Jurkat, Clone E6-1 (cell line): ENCODE results near the gene STPG3.

Experiments used
- DNase-seq: peaks from one replicate; pipeline ENCODE4 v3.0.0-alpha.2; 2011; ENCODE audit warnings: low read depth, low spot score
- H3K4me3 ChIP-seq: 2 replicates; pipeline ENCODE4 v1.5.1; 2011; ENCODE audit warnings: mild to moderate bottlenecking, low read length, control low read depth, moderate library complexity

Gene STPG3

DNA sequence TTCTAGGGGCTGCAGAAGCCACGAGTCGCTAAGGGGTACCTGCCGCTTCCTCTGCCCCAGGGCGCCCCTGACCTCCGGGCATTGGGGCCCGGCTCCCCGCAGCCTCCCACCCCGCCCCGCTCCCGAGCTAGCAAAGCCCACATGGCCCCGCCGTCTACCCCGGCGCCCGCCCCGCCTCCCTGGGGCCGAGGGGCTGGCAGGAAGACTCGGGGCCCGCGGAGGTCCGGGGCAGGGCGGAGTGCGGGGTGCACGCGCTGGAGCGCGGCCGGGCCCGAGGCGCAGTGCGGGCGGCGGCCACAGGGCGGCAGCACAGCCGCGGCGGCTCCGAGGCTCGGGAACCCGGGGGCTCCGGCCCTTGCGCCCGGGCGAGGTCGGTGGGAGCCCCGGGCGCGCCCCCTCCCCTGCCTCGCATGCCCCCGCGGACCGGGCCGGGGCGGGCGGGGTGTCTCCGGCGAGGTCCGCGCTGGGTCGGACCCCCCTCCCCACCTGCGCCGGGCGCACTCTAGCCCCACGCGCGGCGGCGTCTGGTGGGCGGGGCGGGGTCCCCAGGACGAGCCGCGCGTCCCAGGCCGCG is 44.2 kb downstream of the STPG3 start:
- no peak overlapping the region for H3K4me3 ChIP-seq
- no peak for DNase-seq

DNA sequence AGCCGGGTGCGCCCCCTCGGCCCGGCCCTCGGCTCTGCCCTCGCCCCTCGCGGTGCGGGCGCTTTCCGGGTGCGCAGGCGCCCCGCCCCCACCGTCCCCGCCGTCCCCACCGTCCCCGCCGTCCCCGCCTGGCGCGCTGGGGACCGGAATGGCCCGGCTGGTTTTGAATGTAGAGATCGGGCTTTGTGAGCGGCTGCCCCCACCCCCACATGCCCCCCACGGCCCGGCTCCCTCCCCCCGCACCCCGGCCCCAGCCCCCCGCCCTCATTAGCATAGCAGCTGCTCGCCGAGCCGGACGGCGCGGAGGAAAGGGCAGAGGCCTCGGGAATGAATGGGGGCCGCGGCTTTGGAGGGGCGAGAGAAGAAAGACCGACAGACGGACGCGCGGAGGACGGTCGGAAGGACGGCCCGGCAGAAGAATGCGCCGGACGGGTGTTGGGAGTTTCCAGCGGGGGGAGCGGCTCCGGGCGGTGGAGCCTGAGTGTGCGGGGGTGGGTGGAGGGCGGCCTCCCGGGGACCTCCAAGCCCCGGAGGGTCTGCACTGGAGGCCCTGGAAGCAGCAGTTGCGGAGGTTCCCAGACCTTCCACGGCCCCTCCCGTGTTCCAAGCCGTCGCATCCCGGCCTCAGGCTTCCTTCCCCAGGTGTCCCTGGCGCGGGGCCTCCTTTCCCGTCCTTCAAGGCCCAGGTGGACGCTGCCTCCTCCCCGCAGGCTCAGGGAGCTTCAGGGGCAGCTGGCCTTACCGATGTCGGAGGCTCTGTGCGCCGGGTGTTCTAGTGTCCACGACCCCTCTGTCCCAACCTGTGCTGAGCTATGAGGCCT is 45.0 kb downstream of the STPG3 start:
- H3K4me3 ChIP-seq: no peak overlapping the region

DNA sequence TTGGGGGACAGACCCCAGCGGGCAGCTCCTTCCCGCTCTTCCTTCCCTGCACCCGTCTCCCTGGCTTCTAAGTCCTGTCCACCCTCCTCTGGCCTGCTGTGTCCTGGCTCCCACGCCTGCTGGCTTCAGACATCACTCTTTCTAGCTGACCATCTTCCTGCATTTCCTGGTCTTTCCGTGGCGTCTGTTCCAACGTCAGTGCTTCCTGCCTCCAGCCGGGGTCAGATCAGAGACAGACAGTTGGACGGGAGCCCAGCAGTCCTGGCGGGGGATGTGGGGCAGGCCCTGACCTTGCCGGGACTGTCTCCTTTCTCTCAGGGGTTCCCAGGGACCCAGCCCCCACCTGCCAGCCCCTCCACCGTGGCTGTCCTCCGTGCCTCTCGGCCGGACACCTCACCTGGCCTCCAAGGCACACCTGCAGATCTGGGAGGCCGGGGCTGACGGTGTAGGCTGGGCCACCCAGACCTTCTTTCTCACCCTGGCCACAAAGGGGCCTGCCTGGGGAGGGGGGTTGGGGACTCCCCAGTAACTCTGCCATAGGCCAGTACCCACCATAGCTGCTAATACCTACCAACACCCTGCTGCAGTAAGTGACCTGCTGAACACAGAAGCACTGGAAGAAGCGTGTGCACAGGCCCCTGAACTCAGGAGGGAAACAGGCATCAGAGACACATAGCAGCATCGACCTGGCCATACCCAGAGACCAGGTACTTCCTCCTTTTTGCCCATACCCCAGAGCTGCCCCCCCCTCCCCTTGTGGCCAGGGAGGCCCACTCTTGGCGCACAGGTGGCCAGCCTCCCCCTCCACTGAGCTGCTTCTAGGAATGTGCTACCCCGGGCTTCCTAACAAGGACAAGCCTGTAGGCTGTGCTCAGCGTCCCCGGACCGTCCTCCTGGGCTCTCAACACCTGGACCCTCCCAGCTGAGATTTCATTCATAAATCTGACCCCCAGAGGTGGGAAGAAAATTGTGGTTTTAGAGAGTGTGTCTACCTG is 45.9 kb downstream of the STPG3 start:
- H3K4me3 ChIP-seq: no peak overlapping the region
- no peak for DNase-seq

More for the DNA sequence above, 45.0 kb downstream of the STPG3 start:
- DNase-seq: no peak

DNA sequence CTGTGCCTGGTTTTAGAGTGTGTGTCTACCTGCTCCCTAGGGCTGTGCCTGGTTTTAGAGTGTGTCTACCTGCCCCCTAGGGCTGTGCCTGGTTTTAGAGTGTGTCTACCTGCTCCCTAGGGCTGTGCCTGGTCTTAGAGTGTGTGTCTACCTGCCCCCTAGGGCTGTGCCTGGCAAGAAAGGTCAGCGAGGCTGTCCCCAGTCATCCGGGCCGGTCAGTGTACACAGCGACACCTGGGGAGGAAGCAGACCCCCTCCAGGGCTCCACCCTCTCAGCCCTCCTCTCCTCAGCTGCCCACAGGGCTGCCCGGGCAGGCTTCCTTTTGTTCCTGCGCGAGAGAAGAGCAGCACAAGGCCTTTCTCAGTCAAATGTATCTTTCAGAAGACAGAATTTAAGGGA is 46.9 kb downstream of the STPG3 start:
- no peak overlapping the region for H3K4me3 ChIP-seq
- no peak for DNase-seq

DNA sequence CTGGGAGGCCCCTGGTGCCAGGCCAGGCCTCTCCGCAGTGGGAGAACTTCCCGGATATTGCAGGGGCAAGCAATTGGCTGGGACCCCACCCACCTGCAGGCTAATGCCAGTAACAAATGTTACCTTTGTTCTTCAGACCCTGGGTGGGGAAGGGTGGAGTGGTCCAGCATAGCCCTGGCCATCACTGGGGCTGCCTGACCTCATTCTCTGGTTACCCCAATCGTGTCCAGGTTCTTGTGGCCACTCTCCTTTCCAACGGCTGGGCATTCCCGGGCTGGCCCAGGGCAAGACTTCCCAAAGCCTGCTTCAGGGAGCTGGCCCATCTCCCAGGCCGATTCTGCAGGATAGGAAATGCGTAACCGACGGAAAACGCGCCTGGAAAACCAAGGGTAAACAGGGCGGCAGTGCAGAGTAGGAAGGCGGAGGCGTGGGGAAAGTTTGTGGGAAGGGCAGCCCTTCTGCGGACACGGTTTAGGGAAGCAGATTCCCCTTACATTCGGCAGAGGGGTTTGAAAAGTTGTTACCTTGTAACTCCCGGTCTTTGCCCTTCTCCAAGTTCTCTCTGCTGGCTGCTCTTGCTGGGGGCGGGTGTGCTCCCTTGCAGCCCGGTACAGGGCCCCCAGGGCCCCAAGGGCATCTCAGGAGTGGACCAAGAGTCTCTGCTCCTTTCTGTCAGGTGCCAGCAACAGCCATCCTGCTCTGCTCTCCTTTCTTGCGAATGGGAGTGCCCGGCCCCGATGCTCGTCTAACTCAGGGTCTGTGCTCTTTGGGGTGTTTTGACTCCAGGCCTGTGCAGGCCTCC is 47.5 kb downstream of the STPG3 start:
- DNase-seq: no peak
- H3K4me3 ChIP-seq: no peak overlapping the region

DNA sequence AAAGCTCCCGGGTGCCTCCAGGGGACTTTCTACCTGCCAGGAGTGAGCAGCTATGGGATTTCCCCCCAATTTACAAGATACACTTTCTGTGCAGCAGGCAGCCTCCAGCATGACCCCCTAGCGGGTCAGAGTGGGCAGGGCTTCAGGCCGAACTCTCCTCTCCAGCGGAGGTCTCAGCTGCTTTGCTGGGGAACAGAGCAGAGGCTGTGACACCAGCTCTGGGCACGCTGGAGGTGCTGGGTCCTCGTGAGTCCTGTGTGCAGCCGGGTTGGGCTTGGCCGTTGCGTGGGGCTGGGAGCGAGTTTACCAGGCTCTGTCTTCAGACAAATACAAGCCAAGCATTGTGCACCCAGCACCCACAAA is 48.1 kb downstream of the STPG3 start:
- H3K4me3 ChIP-seq: no peak overlapping the region
- DNase-seq: no peak

DNA sequence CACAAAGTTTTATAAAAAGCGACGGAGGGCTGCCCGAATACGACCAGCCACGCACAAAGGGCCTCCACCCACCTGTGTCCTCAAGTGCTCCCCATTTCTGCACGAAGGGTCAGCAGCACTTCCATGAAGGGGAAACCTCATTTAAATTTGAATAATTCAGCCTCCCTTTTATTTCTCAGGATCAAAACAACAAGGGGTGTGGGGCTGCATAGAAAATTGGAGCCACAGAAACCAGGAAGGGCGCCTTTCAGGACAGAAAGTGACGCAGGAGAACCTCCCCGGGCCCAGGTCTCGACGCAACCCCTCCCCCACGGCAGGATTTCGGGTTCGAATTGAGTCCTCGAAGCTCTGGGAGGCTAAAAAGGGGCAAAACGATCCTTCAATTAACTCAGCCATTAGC is 48.9 kb downstream of the STPG3 start:
- no peak for DNase-seq
- H3K4me3 ChIP-seq: no peak overlapping the region

DNA sequence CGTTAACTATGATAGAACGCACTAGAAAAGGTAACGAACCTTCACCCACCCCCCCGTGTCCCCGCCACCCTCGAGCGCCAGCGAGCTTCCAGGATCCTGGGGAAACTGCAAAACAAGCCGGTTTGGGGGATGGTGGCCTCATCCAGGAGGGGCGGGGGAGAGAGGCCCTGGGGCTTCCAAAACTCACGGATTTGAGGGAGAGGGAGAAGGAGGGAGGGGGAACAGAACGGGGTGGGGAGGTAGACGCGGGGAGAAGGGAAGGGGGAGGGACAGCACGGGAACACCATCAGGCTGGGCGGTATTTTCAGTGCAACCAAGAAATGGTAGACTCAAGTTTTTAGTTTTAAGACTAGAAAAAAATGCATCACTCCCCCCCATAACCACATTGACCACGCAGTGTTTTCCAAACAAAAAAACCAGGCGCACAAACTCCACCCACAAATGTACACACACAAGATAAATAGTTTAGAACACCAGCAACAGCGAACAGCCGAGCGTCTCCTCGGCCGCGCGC is 49.5 kb downstream of the STPG3 start:
- no peak for DNase-seq
- H3K4me3 ChIP-seq: no peak overlapping the region

DNA sequence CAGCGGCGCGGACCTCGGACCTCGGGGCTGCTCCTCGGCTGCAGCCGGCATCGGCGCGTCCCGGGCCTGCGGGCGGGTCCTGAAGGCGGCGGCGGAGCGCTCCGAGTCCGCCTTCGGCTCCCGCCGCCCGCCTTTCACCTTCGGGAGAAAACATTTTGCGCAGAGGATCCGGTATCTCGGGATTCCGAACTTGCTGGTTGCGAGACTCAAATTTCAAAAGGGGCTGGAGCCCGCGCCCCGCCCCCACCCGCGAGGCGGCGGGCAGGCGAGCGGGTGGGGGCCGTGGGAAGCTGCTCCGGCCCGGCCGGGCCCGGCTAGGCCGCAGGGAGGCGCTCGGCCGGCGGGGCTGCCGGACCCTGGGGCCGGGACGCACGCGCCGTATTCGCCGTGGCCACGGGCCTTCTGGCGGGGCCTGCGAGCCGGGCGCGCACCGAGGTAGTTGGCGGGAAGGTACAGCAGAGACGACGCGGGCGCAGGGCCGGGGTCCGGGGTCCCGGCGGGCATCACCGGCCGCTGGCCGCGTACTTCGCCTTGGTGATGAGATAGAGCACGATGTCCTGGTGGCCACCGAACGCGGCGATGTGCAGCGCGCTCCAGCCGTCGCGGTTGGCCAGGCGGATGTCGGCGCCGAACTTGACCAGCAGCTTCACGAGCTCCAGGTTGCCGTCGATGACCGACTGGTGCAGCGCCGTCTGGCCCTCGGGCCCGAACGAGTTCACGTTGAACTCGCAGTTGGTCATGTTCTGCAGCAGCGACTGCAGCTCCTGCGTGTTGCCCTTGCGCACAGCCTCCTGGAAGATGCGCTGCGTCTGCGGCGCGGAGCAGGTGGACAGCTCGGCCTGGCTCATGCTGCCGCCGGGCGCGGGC is 50.2 kb downstream of the STPG3 start:
- H3K4me3 ChIP-seq: peak overlapping the region; percentile 40
- DNase-seq: no peak

DNA sequence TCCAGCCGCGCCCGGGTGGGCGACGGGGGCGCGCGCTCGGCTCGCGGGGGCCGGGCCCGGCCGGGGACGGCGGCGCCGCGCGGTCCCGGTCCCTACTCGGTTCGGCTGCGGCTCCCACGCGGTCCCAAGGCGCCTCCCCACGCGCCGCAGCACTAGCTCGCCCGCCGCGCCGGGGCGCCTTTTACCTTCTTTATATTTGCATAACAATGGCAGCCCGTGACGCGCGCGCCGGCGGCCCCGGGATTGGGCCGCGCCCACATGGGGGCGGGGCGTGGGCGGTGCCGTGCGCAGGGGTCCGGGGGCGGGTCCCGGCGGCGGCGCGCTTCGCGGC is 51.0 kb downstream of the STPG3 start, which contains the start of gene NRARP:
Gene NRARP, minus strand, starts transcription at position 154 of the 331 bp plus-strand sequence. CDS start 343 bp downstream, outside the sequence.
- peak; percentile 56 for DNase-seq
- H3K4me3 ChIP-seq: peak within 1 kb of the TSS; percentile 40

DNA sequence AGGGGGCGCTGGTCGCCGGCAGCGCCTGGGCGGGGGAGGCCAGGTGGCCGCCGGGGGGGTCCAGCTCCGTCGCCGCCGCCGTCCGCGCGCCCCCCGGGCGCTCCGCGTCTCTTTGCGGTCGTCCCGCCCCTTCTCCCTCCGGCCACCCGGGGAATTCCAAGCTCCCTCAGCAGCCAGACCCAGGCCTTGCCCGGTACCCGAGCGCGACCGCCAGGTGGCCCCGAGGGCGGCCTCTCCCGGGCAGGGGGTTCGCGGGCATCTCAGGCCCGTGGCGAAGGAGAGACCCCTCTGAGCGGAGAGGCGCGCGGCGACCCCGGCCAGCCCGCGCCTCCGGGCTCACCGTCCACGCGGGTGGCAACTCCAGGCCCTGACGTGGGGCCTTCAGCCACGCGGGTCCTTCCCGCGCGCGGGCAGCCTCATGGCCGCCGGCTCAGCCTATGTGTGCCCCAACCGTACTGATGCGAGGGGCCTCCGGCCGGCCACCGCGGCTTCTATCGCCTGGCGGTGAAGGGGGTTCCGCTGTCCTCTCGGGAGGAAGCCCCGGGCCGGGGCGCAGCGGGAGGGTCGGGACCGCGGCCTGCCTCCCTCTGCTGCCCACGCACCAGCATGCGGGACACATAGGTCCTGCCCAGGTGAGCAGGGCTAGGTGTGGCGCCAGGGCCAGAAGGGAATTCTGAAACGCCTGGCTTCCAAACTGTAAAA is 51.5 kb downstream of the STPG3 start:
- DNase-seq: no peak
- peak overlapping the region; percentile 21 for H3K4me3 ChIP-seq
